Measurements from ENCODE around the gene SLC38A10. TPM values are rescaled to one million over a fixed set of nuclear protein-coding genes. Genes with fewer than 3 reads are reported as not detected.

SLC38A10 gene
- total RNA-seq, 1 donor from 2014 or later, result 97.1 TPM

- no peak for TF ChIP-seq CTCF (IDR thresholded peaks at IDR 0.05)
- Mint-ChIP-seq H3K4me3 (peak overlapping the region; percentile 85), H3K27me3 (no peaks in the 10 kb centered on the region), H3K36me3 (ENCODE audit: low read depth) (peaks cover 13% of the 10 kb centered on the region), H3K27ac (peak overlapping the region; percentile 91), H3K4me1 (peaks cover 39% of the 10 kb centered on the region), H3K9me3 (no peaks in the 10 kb centered on the region)
- ChIA-PET POLR2A (interaction anchor here (0.6 to 3.3 kb wide), 2 partner anchors 16 to 1003 kb away, joined by 3 to 79 read pairs; partner anchors contain the start of genes NDUFAF8, SGSH, SLC26A11 and TEPSIN), CTCF (no interaction called here)
- ATAC-seq (ENCODE audit: low read depth), result no peak
- intact Hi-C loops (cut with micrococcal nuclease), result loop anchor here (1.0 to 10.0 kb wide), 5 partner anchors 16 to 961 kb away; partner anchors contain the start of genes NDUFAF8, RNF213 and TEPSIN
- DNase-seq, result no peak
Observed at GRCh38 chr17:81223762-81224130, 71.4 kb downstream of the SLC38A10 start.

GRCh38 chr17:81222906-81223761 is 72.0 kb downstream of the SLC38A10 start, which contains the start of gene CEP131:
Gene CEP131, minus strand, starts transcription at chr17:81222965. Its CDS starts 2,909 bp downstream, at chr17:81220056.
- intact Hi-C loops (cut with micrococcal nuclease), result loop anchor here (1.0 to 10.0 kb wide), 5 partner anchors 16 to 961 kb away; partner anchors contain the start of genes NDUFAF8, RNF213 and TEPSIN
- Mint-ChIP-seq H3K4me3 (peak within 1 kb of the TSS; percentile 85), H3K27ac (peak within 1 kb of the TSS; percentile 91), H3K9me3 (no peaks in the 10 kb centered on the region), H3K27me3 (no peaks in the 10 kb centered on the region), H3K36me3 (ENCODE audit: low read depth) (peaks cover 10% of the 10 kb centered on the region), H3K4me1 (peaks cover 33% of the 10 kb centered on the region)
- ATAC-seq (ENCODE audit: low read depth), result peak; percentile 89
- POLR2A ChIA-PET, result interaction anchor here (0.5 to 3.3 kb wide), 22 partner anchors 13 to 1077 kb away, joined by 3 to 79 read pairs (median 4); partner anchors contain the start of genes ACTG1, ARL16, HGS and MRPL12
- TF ChIP-seq CTCF (IDR thresholded peaks at IDR 0.05), result no peak
- peak; percentile 100 for DNase-seq
- CTCF ChIA-PET, result interaction anchor here (1.1 to 1.3 kb wide), 2 partner anchors 16 to 30 kb away, joined by 3 read pairs; partner anchors contain the start of genes NDUFAF8 and TEPSIN

- intact Hi-C loops (cut with micrococcal nuclease), result loop anchor here (2.0 to 10.0 kb wide), 3 partner anchors 68 to 960 kb away; partner anchors contain the start of gene RNF213
- ATAC-seq (ENCODE audit: low read depth) (no peak), DNase-seq (no peak)
- Mint-ChIP-seq H3K4me3 (peak overlapping the region; percentile 85), H3K9me3 (no peaks in the 10 kb centered on the region), H3K4me1 (peaks cover 27% of the 10 kb centered on the region), H3K36me3 (ENCODE audit: low read depth) (peaks cover 12% of the 10 kb centered on the region), H3K27ac (no peak overlapping the region), H3K27me3 (no peaks in the 10 kb centered on the region)
- ChIA-PET POLR2A (interaction anchor here (0.6 to 3.3 kb wide), 18 partner anchors 12 to 1076 kb away, joined by 3 to 79 read pairs (median 6); partner anchors contain the start of genes ACTG1, ARL16, HGS and NDUFAF8), CTCF (interaction anchor here (1.1 to 1.3 kb wide), 2 partner anchors 16 to 30 kb away, joined by 3 read pairs; partner anchors contain the start of genes NDUFAF8 and TEPSIN)
- no peak for TF ChIP-seq CTCF (IDR thresholded peaks at IDR 0.05)
Observed at GRCh38 chr17:81222620-81222905, 72.5 kb downstream of the SLC38A10 start.

GRCh38 chr17:81221842-81222619 is 73.1 kb downstream of the SLC38A10 start:
- H3K9me3 Mint-ChIP-seq, result no peaks in the 10 kb centered on the region
- intact Hi-C loops (cut with micrococcal nuclease), result loop anchor here (2.0 to 10.0 kb wide), 3 partner anchors 67 to 960 kb away; partner anchors contain the start of gene RNF213
- no peak overlapping the region for H3K27ac Mint-ChIP-seq
- peaks cover 23% of the 10 kb centered on the region for H3K4me1 Mint-ChIP-seq
- H3K27me3 Mint-ChIP-seq, result no peaks in the 10 kb centered on the region
- peak overlapping the region; percentile 85 for H3K4me3 Mint-ChIP-seq
- ChIA-PET CTCF (interaction anchor here (1.1 to 1.3 kb wide), 2 partner anchors 17 to 31 kb away, joined by 3 read pairs; partner anchors contain the start of genes NDUFAF8 and TEPSIN), POLR2A (interaction anchor here (0.6 to 3.3 kb wide), 12 partner anchors 12 to 1076 kb away, joined by 3 to 79 read pairs (median 6); partner anchors contain the start of genes NDUFAF8, SLC38A10 and TEPSIN)
- DNase-seq, result no peak
- ATAC-seq (ENCODE audit: low read depth), result no peak
- TF ChIP-seq CTCF (IDR thresholded peaks at IDR 0.05), result no peak
- peaks cover 17% of the 10 kb centered on the region for H3K36me3 Mint-ChIP-seq (ENCODE audit: low read depth)

Data from activated B cell treated with CpG ODN at 0.5 μM for 24 hours (primary cell).